Germinal center (tissue), 1 donor: ENCODE data around the gene SYNDIG1L.
"Not testable (repeated sequence)": the region's sequence is repeated elsewhere in the genome, so short reads cannot be mapped to it uniquely, and the experiment has no call there.

Experiments used
- DNase-seq: peaks from one replicate; pipeline ENCODE4 v3.0.0; 2012; ENCODE audit warnings: mixed read lengths, low spot score

The SYNDIG1L gene

DNA sequence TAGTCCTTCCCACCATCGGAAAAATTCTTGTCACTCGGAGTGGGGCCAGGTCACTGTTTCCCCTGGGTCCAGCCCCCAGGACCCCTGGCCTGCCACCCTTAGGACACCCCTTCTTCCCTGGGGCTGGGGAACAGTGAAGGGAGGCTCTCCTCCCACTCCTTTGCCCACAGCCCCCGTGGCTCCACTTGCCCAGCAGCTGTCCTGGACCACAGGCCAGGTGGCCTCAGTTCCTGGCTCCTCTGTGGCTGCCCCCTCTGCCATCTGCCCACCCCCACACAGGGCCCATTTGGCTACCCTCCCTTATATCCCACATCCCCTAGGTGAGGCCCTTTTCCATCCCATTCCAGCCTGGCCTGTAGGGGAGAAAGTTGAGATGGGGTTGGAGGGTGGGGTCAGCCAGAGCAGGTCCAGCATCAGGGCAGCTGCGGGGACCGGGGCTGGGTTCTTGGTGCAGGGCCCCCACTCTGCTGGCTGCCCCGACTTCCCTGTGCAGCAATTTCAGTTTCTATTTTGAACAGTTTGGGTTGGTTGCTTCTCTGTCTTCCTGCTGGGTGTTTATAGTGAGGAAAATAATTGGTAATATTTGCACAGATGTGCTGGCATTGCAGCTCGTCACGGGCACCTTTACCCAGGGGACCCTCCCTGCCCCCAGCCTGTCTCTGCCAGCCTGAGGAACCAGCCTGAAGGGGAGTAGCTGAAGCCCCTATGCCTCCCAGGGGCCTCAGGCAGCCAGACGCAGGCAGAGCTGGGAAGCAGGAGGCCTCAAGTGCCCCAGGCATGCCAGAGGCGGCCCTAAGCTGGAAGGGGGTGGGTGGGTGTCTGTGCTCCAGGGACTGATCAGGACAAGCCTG, 23.4 kb downstream of the SYNDIG1L start:
- peak; percentile 57 for DNase-seq

GRCh38 chr14:74401504-74402241, 24.3 kb downstream of the SYNDIG1L start:
- DNase-seq = peak; percentile 89

- peak; percentile 21 for DNase-seq
These were observed 25.0 kb downstream of the SYNDIG1L start for GRCh38 chr14:74400919-74401503.

DNA sequence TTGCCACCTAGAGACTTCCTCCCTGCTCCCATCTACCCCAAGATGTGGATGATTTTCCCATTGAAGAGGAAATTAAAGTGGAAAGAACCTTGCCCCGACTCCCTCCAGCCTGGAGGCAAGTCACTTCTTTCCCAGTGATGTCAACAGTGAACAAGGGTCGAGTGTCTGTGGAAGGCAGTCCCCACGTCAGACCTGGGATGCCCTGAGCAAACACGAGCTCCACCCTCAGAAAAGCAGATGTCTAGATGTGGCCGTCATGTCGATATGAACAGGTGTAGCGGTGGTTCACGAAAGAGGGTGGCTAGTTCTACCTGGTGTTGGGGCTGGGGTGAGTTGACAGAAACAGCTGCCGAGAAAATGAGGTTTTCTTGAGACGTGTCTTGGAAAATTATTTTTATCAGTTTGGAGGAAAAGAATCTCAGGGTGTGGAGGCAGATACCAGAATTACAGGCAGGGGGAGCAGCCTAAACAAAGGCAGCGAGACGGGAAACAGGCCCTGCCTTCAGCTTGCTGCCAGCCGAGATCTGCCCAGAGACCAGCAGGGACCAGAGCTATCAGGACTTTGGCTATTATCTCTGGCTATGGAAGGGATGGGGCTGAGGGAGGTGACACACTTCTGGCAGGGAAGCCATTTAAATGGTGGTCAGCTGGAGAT, 25.9 kb downstream of the SYNDIG1L start:
- DNase-seq = no peak

GRCh38 chr14:74395094-74395493, 30.9 kb downstream of the SYNDIG1L start:
- DNase-seq = no peak

DNA sequence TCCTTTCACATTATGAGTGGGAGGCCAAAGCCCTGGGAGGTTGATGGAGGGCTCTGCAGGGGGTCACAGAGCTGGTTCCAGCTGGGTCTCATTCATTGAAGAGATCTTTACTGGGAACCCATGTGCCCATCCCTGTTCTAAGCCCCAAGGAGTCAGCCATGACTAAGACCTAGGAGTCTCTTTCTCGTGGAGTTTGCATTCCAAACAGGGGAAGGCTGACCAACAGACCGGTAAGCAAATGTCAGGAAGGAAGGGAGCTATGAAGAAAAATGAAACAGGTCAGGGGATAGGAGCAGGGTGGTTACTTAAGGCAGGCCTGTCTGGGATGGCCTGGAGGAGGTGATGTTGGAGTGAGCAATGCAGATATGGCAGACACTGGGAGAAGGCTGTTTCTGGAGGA, 31.5 kb downstream of the SYNDIG1L start:
- DNase-seq = no peak

GRCh38 chr14:74392616-74393570, 33.1 kb downstream of the SYNDIG1L start:
- no peak for DNase-seq

DNA sequence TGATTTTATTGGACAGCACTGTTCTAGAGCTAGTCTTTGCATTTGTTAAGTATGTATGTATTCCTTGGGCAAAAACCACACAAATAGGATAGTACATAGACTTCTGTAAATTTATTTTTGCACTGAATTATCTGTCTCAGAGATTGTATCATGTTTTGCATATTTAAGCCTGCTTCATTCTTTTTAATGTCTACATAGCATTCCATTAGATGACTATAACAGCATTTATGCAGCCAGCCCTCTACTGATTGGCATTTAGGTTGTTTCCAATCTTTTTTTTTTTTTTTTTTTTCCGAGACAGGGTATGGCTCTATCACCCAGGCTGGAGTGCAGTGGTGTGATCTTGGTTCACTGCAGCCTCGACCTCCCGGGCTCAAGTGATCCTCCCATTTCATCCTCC, 34.5 kb downstream of the SYNDIG1L start:
- no peak for DNase-seq

DNA sequence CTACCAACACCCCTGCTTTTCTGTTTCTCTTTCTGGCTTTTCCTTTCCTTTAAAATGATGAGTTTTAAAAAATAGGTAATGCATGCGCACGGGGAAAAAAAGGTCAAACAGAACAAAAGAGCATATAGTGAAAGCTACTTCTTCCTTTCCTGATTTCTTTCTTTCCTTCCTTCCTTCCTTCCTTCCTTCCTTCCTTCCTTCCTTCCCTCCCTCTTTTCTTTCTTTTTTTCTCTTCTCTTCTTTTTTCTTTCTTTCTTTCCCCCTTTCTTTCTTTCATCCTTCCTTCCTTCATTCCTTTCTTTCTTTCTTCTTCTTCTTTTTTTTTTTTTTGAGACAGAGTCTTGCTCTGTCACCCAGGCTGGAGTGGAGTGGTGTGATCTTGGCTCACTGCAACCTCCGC, 35.5 kb downstream of the SYNDIG1L start:
- not testable (repeated sequence) for DNase-seq

DNA sequence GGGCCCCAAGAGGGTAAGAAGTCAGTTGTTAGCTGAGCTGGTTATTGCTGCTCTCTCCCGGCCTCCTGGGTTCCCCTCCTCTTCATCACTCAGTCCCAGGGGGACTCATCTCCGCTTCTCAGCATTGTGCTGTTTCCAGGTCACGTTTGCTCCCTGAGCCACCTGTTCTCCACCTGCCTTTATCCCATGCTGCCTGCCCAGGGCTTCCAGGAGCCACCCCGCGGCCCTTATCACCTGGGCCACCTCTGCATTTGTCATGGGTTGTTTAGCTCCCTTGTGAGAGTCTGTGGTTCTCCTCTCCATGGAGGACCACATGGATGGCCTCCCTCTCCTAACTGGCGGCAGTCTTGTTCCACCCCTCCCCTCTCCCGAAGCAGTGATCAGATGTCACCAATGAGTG, 36.0 kb downstream of the SYNDIG1L start:
- DNase-seq = no peak

- DNase-seq = no peak
These were observed 43.8 kb downstream of the SYNDIG1L start for GRCh38 chr14:74382231-74382630.

GRCh38 chr14:74381571-74381970, 44.4 kb downstream of the SYNDIG1L start:
- DNase-seq = not testable (repeated sequence)

GRCh38 chr14:74380845-74381244, 45.2 kb downstream of the SYNDIG1L start:
- no peak for DNase-seq

GRCh38 chr14:74380172-74380571, 45.8 kb downstream of the SYNDIG1L start:
- no peak for DNase-seq

DNA sequence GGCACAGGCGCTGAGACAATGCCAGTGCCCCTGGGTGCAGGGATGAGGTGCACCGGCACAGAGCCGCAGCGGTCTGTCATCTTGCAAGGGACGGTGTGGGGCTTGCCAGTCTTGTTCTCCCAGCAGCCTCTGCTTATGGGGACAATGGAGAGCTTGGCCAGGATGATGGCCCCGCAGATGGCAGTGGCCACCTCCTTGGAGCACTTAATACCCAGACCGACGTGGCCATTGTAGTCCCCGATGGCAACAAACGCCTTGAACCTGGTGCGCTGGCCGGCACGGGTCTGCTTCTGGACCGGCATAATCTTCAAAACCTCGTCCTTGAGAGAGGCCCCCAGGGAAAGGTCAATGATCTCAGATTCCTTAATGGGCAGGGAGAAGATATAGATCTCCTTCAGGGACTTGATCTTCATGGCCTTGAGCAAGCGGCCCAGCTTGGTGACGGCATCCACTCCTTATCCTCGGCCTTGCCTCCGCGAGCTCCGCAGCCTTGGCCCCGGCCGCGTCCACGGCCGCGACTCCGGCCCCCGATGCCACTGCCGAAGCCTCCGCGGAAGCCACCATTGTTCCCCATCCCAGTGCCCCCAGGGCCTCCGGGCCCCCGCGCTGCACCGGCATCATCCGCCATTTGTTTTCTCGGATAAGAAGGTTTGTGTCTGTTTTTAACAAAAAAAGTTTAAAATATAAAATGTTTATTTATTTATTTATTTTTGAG, 47.9 kb downstream of the SYNDIG1L start:
- DNase-seq = no peak

- no peak for DNase-seq
These were observed 57.6 kb downstream of the SYNDIG1L start for GRCh38 chr14:74368441-74368840.

GRCh38 chr14:74368026-74368425, 58.0 kb downstream of the SYNDIG1L start:
- DNase-seq = no peak

- DNase-seq = no peak
These were observed 61.6 kb downstream of the SYNDIG1L start for GRCh38 chr14:74364271-74364880.

GRCh38 chr14:74362361-74362915, 63.6 kb downstream of the SYNDIG1L start:
- peak; percentile 78 for DNase-seq

- no peak for DNase-seq
These were observed 65.8 kb downstream of the SYNDIG1L start for GRCh38 chr14:74360163-74360562.
